Hepatocyte (in vitro differentiated cells): ENCODE results near the gene HACD2. TPM values are rescaled to one million over a fixed set of nuclear protein-coding genes. Genes with fewer than 3 reads are reported as not detected.

Experiments used
- DNase-seq: peaks from one replicate; pipeline ENCODE4 v3.0.0-alpha.2; 2016; ENCODE audit warnings: low spot score
- H2AFZ ChIP-seq: fragments of 200-600 bp; sonication (generic); 2 replicates; pipeline ENCODE4 v1.6.0; 2016; ENCODE audit warnings: antibody characterized with exemption, mild to moderate bottlenecking
- H3K27ac ChIP-seq: fragments of 200-600 bp; sonication (generic); 2 replicates; pipeline ENCODE4 v1.5.1; 2016; ENCODE audit warnings: mild to moderate bottlenecking
- H3K27me3 ChIP-seq: fragments of 200-600 bp; sonication (generic); 2 replicates; pipeline ENCODE4 v1.6.1; 2016
- H3K36me3 ChIP-seq: fragments of 200-600 bp; sonication (generic); replicated peaks from 2 replicates; pipeline ENCODE4 v1.5.1; 2016; ENCODE audit warnings: low read depth; ENCODE audit not compliant: insufficient read depth
- H3K4me1 ChIP-seq: fragments of 200-600 bp; sonication (generic); 2 replicates; pipeline ENCODE4 v1.5.1; 2016; ENCODE audit warnings: mild to moderate bottlenecking, moderate library complexity; ENCODE audit not compliant: insufficient read depth
- H3K4me2 ChIP-seq: fragments of 200-600 bp; sonication (generic); 2 replicates; pipeline ENCODE4 v1.6.0; 2016
- H3K4me3 ChIP-seq: fragments of 200-600 bp; sonication (generic); 2 replicates; pipeline ENCODE4 v1.5.1; 2016; ENCODE audit warnings: mild to moderate bottlenecking
- H3K79me2 ChIP-seq: fragments of 200-600 bp; sonication (generic); 2 replicates; pipeline ENCODE4 v1.6.0; 2017; ENCODE audit warnings: mild to moderate bottlenecking
- H3K9me2 ChIP-seq: fragments of 200-600 bp; sonication (generic); replicated peaks from 2 replicates; pipeline ENCODE4 v1.6.0; 2017; ENCODE audit warnings: mild to moderate bottlenecking; ENCODE audit not compliant: insufficient read depth
- H3K9me3 ChIP-seq: fragments of 200-600 bp; sonication (generic); 2 replicates; pipeline ENCODE4 v1.5.1; 2016; ENCODE audit warnings: low read depth, mild to moderate bottlenecking
- H4K20me1 ChIP-seq: fragments of 200-600 bp; sonication (generic); 2 replicates; pipeline ENCODE4 v1.6.0; 2016; ENCODE audit warnings: mild to moderate bottlenecking; ENCODE audit not compliant: insufficient read depth, poor library complexity, severe bottlenecking
- CTCF ChIP-seq: fragments of 200-600 bp; sonication (generic); IDR thresholded peaks from 2 replicates; pipeline ENCODE4 v1.5.1; 2016; ENCODE audit warnings: antibody characterized with exemption, mild to moderate bottlenecking; ENCODE audit not compliant: poor library complexity
- EZH2 ChIP-seq: fragments of 200-600 bp; sonication (generic); IDR thresholded peaks from 2 replicates; pipeline ENCODE4 v1.6.1; 2016; ENCODE audit warnings: antibody characterized with exemption, mild to moderate bottlenecking, borderline replicate concordance
- EZH2phosphoT487 ChIP-seq: fragments of 200-600 bp; sonication (generic); IDR thresholded peaks from one replicate; pipeline ENCODE4 v1.6.1; 2018; ENCODE audit warnings: antibody characterized with exemption, mild to moderate bottlenecking, low read depth, moderate library complexity; ENCODE audit not compliant: unreplicated experiment, severe bottlenecking
- WGBS: methylation state at CpG from one replicate; pipeline ENCODE4 v1.1.6; 2016; ENCODE audit warnings: low lambda C conversion rate; ENCODE audit errors: missing lambda C conversion rate; 5-methylcytosine and 5-hydroxymethylcytosine counted together
- polyA plus RNA-seq: library from polyadenylated mRNA; unstranded; fragments of >200 nt; fragmentation: Nextera tagmentation; extraction: Ambion mirVana; gene quantifications from 2 replicates; pipeline ENCODE4 v1.2.1, GENCODE V29; 2016
- total RNA-seq: library from RNA; depleted of rRNA; stranded (reverse); fragments of >200 nt; gene quantifications from 2 replicates; pipeline ENCODE4 v1.2.3, GENCODE V29; 2014

Gene HACD2
- total and polyA plus RNA-seq, 2 experiments from 2014 or later, result 31.8 to 64.3 TPM

DNA sequence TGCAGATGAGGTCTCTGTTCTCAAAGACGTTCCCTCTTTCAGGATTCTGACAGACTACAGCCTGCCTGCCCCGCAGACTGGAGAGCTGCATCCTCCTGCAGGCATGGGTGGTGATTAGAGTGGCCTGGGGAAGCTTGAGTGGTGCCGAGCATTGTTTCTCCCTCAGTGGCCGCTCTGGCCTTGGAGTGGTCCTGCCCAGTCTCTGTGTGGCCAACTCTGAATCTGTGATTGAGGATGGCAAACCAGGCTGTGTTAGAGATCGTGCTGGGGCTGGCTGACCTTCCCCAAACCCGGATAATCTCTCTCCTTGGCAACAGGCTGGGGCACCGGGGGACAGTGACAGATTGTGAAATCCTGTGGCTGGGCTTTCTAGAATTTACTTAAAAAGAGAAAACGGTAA lies 125.0 kb downstream of the HACD2 start:
- TF ChIP-seq EZH2phosphoT487 (no peak), CTCF (no peak), EZH2 (no peak)
- 39% methylated on average over 8 of the region's 8 CpGs for WGBS
- H2AFZ ChIP-seq, result no peak overlapping the region
- no peak overlapping the region for H3K4me2 ChIP-seq
- no peaks in the 10 kb centered on the region for H4K20me1 ChIP-seq
- H3K36me3 ChIP-seq, result no peaks in the 10 kb centered on the region
- DNase-seq, result no peak
- peaks cover 11% of the 10 kb centered on the region for H3K27me3 ChIP-seq
- no peaks in the 10 kb centered on the region for H3K9me3 ChIP-seq
- H3K27ac ChIP-seq, result no peak overlapping the region
- no peaks in the 10 kb centered on the region for H3K4me1 ChIP-seq
- no peak overlapping the region for H3K4me3 ChIP-seq
- no peaks in the 10 kb centered on the region for H3K9me2 ChIP-seq
- H3K79me2 ChIP-seq, result no peaks in the 10 kb centered on the region

DNA sequence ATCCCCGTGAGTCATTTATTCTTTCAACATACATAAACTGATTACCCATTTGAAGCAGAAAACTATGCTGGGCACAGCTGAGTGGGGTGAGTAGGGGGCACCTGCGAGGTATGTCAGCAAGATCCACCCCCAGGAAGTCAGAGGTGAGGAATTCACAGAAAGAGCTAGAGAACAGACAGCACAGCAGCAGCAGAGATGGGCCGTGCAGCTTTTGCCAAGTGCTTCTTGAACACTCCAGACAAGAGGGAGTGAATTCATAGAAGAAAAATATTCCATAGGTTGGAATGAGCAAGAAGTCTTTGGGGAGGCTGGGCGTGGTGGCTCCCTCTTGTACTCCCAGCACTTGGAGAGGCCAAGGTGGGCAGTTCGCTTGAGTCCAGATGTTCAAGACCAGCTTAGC lies 126.6 kb downstream of the HACD2 start:
- H3K27me3 ChIP-seq, result peaks cover 5% of the 10 kb centered on the region
- no peak overlapping the region for H3K4me3 ChIP-seq
- WGBS, result 86% methylated on average over 5 of the region's 5 CpGs
- no peaks in the 10 kb centered on the region for H3K79me2 ChIP-seq
- H3K9me2 ChIP-seq, result no peaks in the 10 kb centered on the region
- no peaks in the 10 kb centered on the region for H4K20me1 ChIP-seq
- H3K4me1 ChIP-seq, result no peaks in the 10 kb centered on the region
- H3K9me3 ChIP-seq, result no peaks in the 10 kb centered on the region
- TF ChIP-seq EZH2 (no peak), CTCF (no peak), EZH2phosphoT487 (no peak)
- H3K36me3 ChIP-seq, result no peaks in the 10 kb centered on the region
- no peak for DNase-seq
- no peak overlapping the region for H3K4me2 ChIP-seq
- H2AFZ ChIP-seq, result no peak overlapping the region
- no peak overlapping the region for H3K27ac ChIP-seq

- H3K27me3 ChIP-seq, result peaks cover 3% of the 10 kb centered on the region
- no peaks in the 10 kb centered on the region for H3K79me2 ChIP-seq
- no peak overlapping the region for H3K4me2 ChIP-seq
- H2AFZ ChIP-seq, result no peak overlapping the region
- no peaks in the 10 kb centered on the region for H3K9me3 ChIP-seq
- H3K4me3 ChIP-seq, result no peak overlapping the region
- H3K9me2 ChIP-seq, result no peaks in the 10 kb centered on the region
- 92% methylated on average over 1 of the region's 1 CpG for WGBS
- no peaks in the 10 kb centered on the region for H4K20me1 ChIP-seq
- no peaks in the 10 kb centered on the region for H3K36me3 ChIP-seq
- no peaks in the 10 kb centered on the region for H3K4me1 ChIP-seq
- H3K27ac ChIP-seq, result no peak overlapping the region
- TF ChIP-seq CTCF (no peak), EZH2phosphoT487 (no peak), EZH2 (no peak)
- DNase-seq, result no peak
Measured at GRCh38 chr3:123457841-123458240, 127.0 kb downstream of the HACD2 start.

DNA sequence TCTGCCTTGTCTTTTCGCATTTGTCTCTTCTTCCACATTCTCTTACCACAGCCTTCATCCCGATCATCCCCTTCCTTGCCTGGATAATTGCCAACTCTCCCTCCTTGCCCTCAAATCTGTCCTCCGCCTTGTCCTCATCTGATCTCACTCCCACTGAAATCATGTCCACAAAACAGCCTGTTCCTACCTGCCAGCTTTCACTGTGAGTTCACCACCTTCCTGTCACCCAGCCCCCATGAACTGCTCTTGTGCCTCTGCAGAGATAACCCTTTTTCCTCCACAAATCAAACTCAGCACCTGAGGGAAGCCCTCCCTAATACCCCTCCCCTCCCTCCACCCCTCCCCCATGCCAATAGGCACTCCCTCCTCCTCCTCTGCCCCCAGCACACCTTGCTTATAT lies 131.2 kb downstream of the HACD2 start:
- no peak for TF ChIP-seq CTCF
- TF ChIP-seq EZH2phosphoT487, result no peak
- TF ChIP-seq EZH2, result no peak
- 76% methylated on average over 3 of the region's 3 CpGs for WGBS

More for the DNA sequence above, 131.2 kb downstream of the HACD2 start:
- H3K36me3 ChIP-seq, result no peaks in the 10 kb centered on the region
- H3K4me1 ChIP-seq, result peaks cover 5% of the 10 kb centered on the region
- H4K20me1 ChIP-seq, result no peaks in the 10 kb centered on the region
- H2AFZ ChIP-seq, result no peak overlapping the region
- no peak overlapping the region for H3K27ac ChIP-seq
- no peaks in the 10 kb centered on the region for H3K9me3 ChIP-seq
- DNase-seq, result no peak
- no peak overlapping the region for H3K4me2 ChIP-seq
- H3K9me2 ChIP-seq, result no peaks in the 10 kb centered on the region
- no peaks in the 10 kb centered on the region for H3K79me2 ChIP-seq
- H3K4me3 ChIP-seq, result no peak overlapping the region
- peaks cover 7% of the 10 kb centered on the region for H3K27me3 ChIP-seq
